Fibroblast of skin of left quadriceps (primary cell): Measurements from ENCODE around the gene NIN.

Source experiments
- DNase-seq, 2 experiments: peaks; one replicate each; pipeline ENCODE4 v3.0.0-alpha.2; 2013; ENCODE audit warnings: low read depth in 2 of 2

The NIN gene, protein sequence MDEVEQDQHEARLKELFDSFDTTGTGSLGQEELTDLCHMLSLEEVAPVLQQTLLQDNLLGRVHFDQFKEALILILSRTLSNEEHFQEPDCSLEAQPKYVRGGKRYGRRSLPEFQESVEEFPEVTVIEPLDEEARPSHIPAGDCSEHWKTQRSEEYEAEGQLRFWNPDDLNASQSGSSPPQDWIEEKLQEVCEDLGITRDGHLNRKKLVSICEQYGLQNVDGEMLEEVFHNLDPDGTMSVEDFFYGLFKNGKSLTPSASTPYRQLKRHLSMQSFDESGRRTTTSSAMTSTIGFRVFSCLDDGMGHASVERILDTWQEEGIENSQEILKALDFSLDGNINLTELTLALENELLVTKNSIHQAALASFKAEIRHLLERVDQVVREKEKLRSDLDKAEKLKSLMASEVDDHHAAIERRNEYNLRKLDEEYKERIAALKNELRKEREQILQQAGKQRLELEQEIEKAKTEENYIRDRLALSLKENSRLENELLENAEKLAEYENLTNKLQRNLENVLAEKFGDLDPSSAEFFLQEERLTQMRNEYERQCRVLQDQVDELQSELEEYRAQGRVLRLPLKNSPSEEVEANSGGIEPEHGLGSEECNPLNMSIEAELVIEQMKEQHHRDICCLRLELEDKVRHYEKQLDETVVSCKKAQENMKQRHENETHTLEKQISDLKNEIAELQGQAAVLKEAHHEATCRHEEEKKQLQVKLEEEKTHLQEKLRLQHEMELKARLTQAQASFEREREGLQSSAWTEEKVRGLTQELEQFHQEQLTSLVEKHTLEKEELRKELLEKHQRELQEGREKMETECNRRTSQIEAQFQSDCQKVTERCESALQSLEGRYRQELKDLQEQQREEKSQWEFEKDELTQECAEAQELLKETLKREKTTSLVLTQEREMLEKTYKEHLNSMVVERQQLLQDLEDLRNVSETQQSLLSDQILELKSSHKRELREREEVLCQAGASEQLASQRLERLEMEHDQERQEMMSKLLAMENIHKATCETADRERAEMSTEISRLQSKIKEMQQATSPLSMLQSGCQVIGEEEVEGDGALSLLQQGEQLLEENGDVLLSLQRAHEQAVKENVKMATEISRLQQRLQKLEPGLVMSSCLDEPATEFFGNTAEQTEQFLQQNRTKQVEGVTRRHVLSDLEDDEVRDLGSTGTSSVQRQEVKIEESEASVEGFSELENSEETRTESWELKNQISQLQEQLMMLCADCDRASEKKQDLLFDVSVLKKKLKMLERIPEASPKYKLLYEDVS (N-terminal part only)

DNA sequence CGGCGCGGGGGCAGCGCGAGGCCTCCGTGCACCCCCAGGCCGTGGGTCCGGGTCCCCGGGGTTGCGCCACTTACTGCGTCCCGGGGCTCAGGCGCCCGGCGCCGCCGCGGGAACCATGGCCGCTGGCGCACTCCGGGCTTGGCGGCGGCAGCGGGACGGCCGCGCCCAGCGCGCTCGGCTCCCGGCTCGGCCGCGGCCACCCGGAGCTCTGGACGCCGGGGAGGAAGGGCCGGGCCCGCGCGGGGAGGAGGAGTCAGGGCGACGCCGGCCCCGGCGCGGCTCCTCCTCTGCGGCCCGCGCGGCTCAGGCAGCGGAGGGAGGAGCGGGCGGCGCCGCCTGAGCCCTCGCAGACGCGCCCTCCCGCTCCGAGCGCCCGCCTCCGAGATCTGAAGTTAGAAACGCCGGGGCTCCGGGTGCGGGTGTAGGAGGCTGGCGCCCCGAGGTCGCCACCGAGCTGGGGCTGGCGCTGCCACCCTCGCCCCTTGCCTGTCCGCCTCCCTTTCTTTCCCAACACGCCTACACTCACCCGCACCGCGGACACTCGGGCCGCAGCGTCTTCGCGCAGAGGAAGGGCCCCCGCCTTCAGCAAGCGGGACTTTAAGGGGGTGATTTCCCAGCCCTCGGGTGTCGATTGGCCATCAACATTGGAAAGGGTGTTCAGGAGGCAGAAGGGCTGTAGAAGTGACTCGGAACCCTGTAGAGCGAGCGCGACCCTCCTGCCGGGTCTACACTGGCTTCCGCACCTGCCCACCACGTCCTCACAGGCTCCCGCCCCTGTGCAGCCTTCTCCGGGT lies at the start of gene NIN:
NIN (minus strand) TSS at position 231 of the 794 bp plus-strand sequence. CDS start 9,106 bp downstream, outside the sequence.
- DNase-seq: peak; percentile 54 to 61

DNA sequence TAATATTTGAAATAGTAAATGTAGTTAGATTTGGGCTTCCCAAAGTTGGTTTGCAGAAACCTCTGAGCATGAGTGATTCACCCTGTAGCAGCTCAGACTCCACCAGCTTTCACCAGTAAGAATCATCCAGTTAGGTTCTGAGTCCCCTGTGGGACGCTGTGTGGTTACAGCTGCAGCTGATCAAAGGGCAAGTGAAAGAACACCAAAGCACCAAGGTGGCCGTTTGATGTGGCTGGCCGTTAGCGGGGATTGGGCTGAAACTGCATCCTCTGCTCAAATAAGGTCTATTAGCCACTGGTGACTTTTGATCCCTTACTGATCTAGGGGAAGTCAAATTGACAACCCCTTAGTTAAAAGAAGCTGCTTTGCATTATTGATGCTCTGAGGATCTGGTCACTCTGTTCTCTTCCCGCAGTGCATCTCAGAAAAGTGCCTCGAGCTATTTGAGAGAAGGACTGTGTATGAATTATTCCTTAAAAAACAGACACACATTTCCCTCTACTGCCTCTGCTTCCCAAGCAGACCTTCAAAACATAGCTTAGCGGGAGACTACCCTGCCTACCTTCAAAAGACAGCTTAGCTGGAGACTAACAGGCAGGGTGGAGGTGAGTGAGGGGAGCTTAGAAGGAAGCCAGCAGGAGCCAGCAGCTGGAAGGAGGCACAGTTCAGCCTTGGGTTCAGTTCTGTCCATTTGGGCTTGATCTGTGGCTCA lies 44.6 kb upstream of the NIN start:
- no peak for DNase-seq

DNA sequence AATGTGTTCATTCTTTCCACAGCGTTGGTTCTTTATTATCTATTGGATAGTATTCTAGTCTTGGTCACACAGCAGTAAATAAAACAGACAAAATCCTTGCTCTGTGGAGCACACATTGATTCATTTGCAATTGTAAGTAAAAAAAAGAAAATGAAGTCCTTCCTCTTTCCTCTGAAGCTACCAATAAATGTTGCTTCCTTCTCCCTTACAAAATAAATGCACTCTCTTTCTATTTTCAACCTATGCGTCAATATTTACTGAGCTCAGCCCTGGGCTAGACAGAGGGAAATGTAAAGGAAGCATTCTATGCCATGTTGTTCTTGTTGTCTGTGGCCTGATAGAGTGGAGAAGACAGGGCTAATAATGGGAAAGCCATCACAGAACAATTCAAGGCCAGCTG lies 43.8 kb upstream of the NIN start:
- DNase-seq: no peak

DNA sequence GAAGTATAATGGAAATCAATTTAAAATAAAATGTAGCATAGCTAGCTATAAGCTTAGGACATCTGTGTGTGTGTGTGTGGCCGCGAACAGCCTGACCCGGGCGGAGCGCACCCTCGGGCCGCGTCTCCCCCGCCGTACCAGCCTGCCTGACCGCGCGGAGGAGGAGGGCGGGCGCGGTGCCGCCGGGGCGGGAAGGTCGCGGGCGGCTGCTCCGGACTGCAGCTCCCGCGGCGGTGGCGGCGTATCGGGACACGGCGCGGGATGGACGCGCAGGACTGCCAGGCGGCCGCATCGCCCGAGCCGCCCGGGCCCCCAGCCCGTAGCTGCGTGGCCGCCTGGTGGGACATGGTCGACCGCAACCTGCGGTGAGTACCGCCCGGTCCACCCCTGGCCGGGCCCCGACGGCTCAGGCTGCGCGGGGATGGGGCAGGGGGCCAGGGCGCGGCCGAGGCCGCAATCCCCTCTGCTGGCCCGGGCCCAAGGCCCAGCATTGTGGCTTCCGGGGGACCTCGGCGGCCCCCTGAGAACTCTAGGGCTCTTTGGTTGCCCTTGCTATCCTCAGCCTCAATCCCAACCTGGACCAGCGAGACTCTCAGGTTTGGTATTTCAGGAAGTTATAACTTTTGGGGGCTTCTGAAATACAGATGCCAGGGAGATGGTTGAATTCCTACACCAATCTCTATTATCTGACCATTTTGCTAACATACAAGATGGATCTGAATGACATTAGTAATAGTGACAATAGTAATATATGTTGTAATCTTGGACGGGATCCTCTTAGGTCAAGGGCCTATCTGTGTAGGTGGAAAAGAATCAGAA lies 41.2 kb upstream of the NIN start, which contains the start of gene ABHD12B:
ABHD12B (plus strand) TSS at position 140 of the 819 bp plus-strand sequence; CDS start at position 262, 122 bp downstream.
- DNase-seq: no peak

DNA sequence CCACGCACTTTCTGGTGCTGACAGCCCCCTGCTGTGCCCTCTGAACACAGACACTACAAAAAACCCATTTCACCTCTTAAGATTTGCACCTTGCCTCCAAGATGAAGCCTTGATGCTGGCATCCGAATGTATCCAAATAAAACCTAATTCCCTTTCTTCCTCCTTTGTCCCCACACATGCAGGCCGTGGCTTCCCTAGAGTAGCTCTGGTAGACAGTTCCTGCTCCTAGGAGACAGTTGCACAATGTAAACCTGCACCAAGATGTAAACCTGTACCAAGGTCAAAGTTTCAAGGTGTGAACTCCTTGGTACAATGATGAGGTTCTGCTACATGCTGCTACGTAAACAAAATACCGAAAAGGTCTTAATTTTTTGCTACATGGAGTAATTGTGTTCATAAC lies 40.3 kb upstream of the NIN start:
- DNase-seq: no peak

DNA sequence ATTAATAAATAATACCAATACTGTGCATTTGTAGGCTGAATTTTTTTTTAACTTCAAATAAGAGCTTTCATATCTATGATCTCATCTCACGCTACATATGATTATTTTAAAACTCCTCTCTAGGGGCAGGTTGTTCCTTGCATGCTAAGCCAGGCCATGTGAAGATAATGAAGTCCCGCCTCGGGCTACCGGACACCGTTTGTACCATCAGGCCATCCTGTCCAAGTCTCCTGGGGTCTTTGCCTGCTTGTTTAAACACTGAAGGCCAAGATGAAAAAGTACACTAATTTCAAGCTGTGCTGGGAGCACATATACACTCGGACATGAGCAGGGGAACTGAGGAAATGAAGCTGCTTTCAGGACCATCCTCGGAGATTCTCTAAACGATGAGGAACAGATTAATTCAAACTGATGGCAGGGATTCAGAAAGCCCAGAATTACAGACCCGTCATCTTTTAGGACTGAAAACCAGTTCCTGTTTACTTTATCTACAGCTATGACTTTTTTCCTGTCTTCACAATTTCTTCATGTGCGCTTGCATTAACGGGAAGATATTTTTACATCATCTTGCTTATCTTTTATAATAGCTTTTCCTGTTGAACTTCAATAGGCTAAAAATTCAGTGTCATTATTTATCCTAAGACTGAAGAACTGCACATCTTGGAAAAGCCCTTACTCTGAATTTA lies 34.6 kb upstream of the NIN start:
- no peak for DNase-seq

DNA sequence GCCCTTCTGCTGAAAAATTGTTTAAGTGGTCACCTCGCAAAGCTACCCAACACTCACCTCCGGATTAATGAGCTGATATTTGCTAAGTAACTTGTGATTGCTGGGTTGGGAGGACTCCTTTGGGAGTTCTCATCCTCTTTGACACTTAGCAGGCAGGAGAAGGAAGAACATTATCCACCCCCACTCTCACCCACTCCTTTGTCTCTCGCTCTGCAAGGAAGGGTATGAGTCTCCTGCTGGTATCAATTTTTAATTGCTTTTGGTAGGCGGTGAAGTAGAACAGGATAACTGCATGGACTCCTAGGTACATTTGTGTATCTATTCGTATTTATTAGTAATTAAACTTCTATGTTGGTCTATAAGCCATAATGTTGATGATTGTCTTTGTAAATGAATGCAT lies 34.0 kb upstream of the NIN start:
- DNase-seq: no peak

DNA sequence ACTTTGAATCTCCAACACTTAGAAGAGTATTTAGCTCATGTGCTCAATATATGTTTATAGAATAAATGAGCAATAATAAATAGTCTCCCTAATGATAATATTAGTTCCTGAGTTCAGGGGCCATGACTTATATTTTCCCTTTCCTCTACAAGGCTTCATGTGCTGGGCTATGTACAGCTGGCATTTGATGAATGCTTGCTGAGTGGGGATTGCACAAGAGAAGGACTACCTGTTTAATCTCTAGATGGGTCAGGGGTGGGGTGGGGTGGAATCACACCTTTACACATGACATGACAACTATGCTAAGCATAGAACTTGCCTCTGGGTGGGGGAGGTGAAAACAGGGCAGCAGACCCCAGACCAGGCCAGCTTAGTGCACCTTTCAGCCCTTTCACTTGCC lies 33.3 kb upstream of the NIN start:
- no peak for DNase-seq

DNA sequence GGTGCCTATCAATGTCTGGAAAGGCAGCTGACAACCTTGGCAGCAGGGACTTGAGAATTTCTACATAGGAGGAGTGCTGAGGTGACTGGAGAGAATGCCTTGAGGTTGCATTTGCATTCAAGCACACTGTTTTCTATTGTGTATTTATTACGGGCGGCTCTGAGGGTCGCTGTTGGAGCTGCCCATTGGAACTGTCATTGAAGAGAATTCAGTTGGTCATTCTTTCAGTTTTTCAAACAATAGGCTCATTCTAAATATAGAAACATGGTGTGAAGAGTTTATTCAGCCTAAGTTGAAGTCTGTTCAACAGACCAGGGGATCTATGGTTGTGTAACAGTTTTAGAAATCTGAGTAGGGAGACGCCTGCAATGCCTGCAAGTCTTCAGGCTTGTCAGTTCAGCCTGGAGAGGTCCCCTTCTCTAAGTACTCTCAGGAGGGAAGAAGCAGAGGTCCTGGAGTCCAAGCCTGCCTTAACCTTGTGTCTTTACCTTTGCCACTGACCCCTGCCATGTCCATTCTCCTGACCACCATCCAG lies 31.1 kb upstream of the NIN start:
- no peak for DNase-seq

DNA sequence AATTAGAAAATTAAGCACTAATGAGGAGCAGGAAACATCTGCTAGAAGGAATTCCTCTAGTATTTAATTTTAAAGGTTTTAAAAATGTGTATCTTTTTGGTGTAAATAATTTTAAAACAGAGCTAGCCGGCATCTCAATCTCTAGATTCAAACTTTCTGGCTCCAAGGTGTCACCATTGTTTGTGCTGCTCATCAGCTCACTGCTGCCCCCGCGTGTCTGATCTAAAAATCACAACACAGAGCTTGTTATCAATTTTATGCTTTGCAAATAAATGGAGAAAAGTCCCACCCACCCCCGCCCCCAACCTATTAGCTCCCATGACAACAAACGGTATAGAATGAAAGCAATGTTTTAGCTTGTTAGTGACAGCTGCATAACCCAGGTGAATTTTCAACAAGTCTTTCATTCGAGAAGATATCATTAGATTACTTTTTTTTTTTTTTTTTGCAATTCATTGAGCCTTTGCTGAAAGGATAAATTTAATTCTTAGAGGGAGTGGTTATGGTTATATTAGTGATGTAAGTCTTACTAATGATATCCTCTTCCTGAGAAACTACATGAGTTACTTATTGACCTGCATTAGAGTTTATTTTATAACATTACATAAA lies 29.6 kb upstream of the NIN start:
- DNase-seq: peak; percentile 62 to 65

DNA sequence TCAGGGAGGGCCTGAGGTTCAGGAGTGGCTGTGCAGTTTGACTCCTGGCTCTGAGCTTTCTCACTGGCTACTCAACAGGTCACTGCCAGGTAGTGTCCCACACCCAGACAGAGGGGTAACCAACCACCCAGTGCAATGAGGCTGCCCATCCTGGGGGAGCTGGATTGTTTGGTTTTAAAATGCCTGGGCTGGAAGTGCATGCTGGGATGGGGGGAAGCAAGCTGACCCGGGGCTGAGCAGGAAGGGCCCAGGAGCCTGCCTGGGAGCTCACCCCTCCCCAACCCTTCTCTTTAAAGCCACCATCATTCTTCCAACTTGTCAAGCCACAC lies 28.3 kb upstream of the NIN start:
- DNase-seq: no peak

DNA sequence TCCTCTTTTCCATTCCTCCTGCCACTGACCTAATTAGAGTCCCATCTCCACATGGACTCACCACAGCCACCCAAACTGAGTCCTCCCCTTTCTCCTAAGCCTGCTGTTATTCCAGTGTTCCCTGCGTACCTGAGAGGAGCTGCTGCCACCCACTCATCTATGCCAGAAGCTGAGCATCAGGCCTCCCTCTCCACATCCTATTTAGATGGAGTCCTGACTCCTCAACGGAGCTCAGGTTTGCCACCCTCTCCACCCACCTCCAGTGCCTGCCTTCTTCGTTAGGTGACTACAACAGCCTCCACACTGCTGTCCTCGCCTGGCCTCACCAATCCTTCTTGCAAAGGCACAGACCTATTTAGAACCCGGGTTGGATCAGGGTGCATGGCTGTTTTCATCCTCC lies 25.7 kb upstream of the NIN start:
- no peak for DNase-seq

DNA sequence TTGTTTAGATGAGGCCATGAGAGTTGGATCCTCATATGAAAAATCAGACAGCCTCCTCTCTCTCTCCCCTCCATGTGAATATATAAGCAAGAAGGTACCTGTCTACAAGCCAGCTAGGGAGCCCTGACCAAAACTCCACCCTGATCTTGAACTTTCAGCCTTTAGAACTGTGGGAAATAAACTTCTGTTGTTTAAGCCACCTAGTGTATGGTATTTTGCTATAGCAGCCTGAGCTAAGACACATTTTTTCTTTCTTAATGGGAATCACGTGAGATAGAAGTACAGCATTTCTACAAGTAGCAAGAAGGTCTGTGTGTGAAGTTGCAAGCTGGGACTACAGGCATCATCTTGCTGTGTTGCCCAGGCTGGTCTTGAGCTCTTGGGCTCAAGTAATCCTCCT lies 24.6 kb upstream of the NIN start:
- DNase-seq: no peak

DNA sequence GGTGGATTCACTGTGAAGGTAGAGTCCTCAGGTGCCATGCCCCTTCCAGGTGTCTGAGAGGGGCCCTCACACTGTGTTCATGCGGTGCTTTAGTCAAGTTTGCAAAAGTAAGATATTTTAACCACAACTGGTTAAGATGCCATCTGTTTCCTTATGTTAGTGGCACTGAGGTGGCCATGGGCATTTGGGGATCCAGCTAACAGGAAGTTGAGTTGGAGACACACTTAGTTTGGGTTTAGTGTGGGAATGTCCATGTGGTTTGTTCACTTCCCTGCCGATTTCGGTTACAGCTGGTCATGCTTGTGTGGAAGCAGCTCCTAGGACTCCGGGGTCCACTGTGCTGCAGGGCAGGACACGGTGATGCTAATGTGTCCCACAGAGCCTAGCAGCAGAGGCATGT lies 23.6 kb upstream of the NIN start:
- DNase-seq: no peak

DNA sequence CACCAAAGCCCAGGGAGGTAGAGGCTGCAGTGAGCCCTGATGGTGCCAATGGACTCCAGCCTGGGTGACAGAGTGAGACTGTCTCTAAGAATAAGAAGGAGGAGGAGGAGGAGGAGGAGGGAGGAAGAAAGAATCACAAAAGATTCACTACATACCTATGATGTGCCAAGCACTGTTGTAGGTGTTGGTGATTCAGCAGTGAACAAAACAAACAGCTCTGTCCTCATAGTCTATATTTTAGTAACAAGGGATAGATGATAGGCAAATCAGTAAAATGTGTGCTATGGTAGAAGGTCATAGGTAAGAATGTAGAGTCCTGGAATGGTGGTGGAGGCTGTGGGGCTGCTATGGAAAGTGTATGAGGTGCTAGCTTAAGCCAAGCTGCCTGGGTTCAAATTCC lies 22.9 kb upstream of the NIN start:
- DNase-seq: no peak

DNA sequence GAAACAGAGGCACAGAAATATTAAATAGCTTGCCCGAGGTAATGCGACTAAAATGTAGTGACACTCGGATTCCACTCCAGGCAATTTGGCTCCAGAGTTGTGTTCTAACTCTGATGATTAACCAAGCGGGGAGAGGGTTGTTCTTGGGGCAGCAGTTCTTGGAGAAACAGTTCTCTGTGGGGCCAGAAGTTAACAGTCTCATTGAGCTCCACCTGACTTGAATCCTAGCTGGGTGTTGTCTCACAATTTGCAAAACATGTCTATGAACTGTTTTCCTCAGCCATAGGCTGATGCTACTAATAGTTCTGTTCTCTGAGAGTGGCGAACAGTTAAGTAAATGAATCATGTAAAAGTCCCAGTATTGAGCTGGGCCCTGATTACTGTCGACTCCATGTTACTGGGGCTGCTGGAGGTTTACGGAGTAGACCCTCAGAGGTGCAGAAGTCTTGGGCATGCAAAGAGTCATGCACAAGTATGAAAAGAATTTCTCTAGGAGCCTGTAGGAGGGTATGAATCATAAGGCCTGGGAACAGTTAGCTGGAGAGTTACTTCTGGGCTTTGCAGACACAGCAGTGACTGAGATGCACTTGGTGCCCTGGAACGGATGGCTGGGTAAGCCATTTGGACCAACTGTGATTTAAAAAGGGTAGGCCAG lies 15.4 kb upstream of the NIN start:
- DNase-seq: peak; percentile 80 to 82

DNA sequence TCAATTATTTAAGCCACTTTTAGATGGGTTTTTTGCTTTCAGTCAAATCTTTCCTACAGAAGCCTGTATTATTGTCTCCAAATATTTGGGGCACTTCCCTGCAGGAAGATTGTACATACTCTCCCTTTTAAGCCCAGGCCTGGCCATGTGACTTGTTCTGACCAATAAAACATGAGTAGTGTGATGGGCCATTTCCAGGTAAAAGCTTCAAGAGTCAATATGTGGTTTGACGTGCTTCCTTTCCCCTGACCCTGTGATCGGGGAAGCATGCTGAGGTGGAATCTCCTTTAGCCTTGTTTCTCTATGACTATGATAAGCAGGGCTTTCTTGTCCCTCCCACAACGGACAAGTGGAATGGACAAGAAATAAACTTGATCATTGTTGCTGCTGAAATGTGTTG lies 14.2 kb upstream of the NIN start:
- no peak for DNase-seq

DNA sequence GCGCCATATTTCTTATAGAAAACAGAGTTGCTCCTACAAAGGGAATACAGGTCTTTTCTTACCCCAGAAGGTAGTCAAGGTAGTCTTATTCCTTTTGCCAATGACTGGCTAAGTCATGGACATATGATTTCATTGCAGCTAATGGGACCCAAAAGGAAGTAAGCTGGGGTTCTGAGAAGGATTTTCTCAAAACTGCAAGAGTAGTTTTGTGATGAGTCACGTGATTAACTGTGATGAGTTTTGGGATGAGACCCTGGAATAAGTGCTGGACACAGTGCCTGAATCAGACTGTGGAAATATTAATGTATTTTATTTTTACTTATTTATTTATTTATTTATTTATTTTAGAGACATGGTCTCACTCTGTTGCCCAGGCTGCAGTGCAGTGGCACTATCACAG lies 13.4 kb upstream of the NIN start:
- no peak for DNase-seq
